C4-2B (cell line): ENCODE measurements around the gene KRT23.

Source experiments
- H3K27ac ChIP-seq: fragments of 450-650 bp; 2 replicates; pipeline ENCODE4 v1.5.1; 2017
- ZFX ChIP-seq: fragments of 450-650 bp; IDR thresholded peaks from 2 replicates; pipeline ENCODE4 v1.6.1; 2017
- TF ChIP-seq, protein P1 (sequence below): fragments of 450-650 bp; conservative IDR thresholded peaks from 2 replicates; pipeline ENCODE4 v1.5.1; 2017; ENCODE audit warnings: mild to moderate bottlenecking

The KRT23 gene, protein sequence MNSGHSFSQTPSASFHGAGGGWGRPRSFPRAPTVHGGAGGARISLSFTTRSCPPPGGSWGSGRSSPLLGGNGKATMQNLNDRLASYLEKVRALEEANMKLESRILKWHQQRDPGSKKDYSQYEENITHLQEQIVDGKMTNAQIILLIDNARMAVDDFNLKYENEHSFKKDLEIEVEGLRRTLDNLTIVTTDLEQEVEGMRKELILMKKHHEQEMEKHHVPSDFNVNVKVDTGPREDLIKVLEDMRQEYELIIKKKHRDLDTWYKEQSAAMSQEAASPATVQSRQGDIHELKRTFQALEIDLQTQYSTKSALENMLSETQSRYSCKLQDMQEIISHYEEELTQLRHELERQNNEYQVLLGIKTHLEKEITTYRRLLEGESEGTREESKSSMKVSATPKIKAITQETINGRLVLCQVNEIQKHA

DNA sequence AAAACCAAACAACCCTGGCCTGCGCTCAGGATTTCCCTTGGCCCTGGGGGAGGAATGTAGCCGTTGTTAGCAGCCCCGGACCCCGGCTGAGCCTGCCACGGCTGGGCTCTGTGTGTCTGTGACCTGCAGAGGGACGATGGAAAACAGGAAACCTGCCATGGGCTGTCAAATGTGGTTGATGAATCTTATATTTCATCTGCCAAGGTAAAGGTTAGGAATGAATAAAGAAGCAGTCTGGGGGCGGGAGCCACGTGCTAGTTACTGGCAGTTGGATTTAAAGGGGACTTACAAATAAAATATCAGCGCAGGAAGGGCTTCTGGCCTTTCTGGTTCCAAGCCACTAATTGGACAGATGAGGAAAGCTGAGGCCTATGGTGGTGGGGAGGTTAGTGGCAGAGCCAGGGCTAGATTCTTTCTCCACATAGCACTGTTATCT is at the start of gene KRT23:
KRT23 (minus strand) TSS at position 263 of the 436 bp plus-strand sequence. CDS start 1,043 bp downstream, outside the sequence.
- no peak within 1 kb of the TSS for H3K27ac ChIP-seq
- no peak for TF ChIP-seq ZFX
- TF ChIP-seq, protein P1, sequence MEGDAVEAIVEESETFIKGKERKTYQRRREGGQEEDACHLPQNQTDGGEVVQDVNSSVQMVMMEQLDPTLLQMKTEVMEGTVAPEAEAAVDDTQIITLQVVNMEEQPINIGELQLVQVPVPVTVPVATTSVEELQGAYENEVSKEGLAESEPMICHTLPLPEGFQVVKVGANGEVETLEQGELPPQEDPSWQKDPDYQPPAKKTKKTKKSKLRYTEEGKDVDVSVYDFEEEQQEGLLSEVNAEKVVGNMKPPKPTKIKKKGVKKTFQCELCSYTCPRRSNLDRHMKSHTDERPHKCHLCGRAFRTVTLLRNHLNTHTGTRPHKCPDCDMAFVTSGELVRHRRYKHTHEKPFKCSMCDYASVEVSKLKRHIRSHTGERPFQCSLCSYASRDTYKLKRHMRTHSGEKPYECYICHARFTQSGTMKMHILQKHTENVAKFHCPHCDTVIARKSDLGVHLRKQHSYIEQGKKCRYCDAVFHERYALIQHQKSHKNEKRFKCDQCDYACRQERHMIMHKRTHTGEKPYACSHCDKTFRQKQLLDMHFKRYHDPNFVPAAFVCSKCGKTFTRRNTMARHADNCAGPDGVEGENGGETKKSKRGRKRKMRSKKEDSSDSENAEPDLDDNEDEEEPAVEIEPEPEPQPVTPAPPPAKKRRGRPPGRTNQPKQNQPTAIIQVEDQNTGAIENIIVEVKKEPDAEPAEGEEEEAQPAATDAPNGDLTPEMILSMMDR = no peak

DNA sequence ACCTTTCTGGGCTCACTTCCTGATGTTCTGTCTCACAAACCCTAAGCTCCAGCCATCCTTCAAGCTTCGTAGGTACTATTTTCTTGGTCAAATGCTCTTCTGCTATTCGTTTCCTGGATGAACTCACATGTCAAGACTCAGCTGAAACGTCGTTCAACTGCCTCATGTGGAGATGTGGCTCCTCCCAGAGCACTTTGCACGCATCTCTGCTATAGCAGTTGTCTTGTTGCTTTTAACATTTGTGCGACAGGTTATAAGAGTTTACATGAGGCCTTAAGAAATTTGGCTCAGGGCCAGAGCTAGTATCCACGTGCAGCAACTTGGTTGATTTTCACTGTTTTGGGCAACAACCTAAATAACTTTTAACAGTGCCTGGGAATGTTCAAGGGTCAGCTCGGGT is 49.5 kb upstream of the KRT23 start:
- no peak overlapping the region for H3K27ac ChIP-seq
- TF ChIP-seq ZFX = no peak
- TF ChIP-seq, protein P1 = no peak

DNA sequence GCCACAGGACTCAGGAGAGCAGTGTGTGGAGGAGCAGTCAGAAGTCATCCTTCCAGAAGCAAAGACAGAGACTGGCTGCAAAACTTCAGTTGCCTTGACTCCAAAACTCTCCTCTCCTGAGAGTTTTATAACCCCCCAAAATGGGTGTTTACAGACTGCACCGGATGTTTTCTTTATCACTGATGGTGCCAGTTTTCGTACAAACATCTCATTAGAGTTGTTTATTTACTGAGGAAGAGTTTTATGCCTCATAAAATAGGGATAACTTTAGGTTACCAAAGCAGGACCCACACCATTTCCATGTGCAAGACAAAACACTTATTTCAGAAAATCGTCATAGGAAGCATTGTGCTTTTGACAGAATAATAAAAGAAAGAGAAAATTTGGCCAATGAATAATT is 46.8 kb upstream of the KRT23 start, which contains the start of gene KRT40:
KRT40 (minus strand) TSS at position 101 of the 400 bp plus-strand sequence; CDS start at position 48, 53 bp downstream.
- no peak within 1 kb of the TSS for H3K27ac ChIP-seq
- TF ChIP-seq, protein P1 = no peak
- TF ChIP-seq ZFX = no peak

DNA sequence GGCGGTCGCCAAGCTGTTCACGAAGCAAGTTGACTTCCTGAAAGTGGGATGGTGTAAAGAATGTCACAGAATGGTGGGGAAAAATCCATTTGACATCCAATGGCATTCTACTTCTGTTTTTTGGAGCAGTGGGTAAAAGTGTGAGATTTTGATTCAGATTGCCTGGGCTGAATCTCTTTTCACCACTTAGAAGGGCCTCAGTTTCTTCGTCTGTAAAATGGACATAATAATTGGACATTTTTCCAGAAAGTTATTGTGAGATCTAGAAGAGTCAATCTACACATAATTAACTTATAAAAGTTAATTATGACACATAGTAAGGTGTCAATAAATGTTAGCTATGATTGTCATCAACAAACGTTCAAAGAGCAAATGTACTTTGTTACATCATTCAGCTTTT is 43.7 kb upstream of the KRT23 start:
- no peak for TF ChIP-seq ZFX
- TF ChIP-seq, protein P1 = no peak
- no peak overlapping the region for H3K27ac ChIP-seq

DNA sequence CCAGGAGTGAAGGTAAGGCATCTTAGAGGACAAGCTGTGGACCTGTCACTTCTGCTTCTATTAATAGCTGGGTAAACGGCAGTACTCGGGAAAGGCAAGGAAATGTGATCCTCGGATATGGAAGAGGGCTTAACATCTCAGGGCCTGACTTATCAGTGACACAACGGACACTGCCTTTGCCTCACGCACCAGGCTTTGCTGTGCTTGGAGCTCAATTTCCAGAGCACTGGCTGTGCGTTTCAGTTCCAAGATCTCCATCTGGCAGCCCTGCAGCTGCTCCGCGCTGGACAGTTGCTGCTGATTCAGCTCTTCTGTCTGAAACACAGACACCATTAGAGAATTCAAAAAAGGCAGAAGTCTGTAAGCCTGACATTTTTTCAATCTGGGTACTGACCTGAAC is 43.1 kb upstream of the KRT23 start:
- TF ChIP-seq ZFX = no peak
- TF ChIP-seq, protein P1 = no peak
- H3K27ac ChIP-seq = no peak overlapping the region

DNA sequence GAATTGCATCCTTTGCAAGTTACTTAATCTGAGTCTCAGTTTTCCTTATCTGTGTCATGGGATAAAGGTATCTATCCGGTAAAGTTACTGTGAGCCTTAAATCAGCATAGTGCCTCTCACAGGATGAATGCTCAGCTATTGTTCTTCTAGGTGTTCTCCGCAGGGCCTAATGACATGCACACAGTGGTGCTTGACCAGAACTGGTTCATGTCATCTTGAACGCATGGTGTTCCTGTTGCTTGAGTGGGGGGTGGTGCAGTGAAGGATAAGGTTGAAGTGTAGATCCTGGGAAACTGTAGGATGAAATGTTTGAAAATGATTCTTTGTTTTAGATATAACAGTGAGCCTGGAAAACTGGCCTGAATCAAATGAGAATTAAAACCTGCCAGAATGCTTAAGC is 42.7 kb upstream of the KRT23 start:
- TF ChIP-seq ZFX = no peak
- TF ChIP-seq, protein P1 = no peak
- no peak overlapping the region for H3K27ac ChIP-seq

DNA sequence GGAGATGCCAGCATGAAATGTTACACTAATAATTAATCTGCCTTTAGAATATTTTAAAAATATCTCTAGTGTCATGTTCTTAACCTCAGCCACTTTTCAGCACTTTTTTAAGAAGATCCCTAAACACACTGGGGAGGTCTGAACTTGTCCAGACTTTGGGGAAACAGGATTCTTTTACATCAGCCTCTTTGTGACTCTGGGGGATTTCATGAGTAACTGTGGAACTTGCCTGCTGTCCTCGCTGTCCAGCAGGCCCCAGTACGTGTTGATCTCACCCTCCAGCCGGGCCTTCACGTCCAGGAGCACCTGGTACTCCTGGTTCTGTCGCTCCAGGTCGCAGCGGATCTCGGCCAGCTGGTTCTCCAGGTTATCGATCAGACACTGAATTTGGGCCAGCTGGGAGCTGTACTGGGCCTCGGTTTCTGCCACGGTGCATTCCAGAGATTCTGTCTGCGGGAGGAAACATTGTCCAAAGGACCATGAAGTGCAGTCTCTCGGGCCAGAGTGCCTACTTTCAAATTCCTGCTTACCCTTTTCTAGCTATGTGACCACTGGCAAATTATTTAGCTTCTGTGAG is 41.2 kb upstream of the KRT23 start:
- H3K27ac ChIP-seq = no peak overlapping the region
- TF ChIP-seq, protein P1 = no peak
- no peak for TF ChIP-seq ZFX
